ENCODE results near the gene SLC38A9. TPM values are rescaled to one million over a fixed set of nuclear protein-coding genes. Genes with fewer than 3 reads are reported as not detected.
A peak's percentile ranks its signal among the peaks of the same experiment; 100 is the strongest.

The SLC38A9 gene
- total RNA-seq, 1 donor from 2014 or later, result 15.0 TPM

DNA sequence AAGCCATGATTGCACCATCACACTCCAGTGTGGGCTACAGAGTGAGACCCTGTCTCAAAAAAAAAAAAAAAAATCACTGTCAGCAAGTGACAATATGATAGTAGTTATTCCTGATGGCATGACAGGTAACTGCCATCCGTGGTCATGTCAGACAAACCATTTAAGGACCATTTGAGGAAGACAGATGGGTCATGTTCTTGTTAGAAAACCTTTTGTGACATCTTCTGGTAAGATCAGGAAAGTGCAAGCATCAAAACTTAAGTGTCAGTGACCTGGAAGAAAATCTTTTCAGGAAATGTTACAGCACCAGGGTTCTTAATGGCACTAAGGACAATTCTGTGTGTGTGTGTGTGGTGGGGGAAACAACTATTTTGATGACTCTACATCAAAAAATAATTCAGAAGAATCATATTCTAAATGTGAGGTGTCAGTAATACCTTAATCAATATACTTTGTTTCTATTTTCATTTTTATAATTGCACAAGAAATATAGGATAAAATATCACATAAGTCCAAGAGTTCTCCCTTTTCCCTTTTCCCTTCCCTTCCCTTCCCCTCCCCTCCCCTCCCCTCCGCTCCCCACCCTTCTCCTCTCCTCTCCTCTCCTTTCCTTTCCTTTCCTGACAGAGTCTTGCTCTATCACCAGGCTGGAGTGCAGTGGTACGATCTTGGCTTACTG is 17.8 kb downstream of the SLC38A9 start:
- DNase-seq (ENCODE audit: low read depth), result no peak
- no peak overlapping the region for H3K4me3 ChIP-seq (ENCODE audit: low read depth, low read length)
- TF ChIP-seq, protein P1, sequence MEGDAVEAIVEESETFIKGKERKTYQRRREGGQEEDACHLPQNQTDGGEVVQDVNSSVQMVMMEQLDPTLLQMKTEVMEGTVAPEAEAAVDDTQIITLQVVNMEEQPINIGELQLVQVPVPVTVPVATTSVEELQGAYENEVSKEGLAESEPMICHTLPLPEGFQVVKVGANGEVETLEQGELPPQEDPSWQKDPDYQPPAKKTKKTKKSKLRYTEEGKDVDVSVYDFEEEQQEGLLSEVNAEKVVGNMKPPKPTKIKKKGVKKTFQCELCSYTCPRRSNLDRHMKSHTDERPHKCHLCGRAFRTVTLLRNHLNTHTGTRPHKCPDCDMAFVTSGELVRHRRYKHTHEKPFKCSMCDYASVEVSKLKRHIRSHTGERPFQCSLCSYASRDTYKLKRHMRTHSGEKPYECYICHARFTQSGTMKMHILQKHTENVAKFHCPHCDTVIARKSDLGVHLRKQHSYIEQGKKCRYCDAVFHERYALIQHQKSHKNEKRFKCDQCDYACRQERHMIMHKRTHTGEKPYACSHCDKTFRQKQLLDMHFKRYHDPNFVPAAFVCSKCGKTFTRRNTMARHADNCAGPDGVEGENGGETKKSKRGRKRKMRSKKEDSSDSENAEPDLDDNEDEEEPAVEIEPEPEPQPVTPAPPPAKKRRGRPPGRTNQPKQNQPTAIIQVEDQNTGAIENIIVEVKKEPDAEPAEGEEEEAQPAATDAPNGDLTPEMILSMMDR (conservative IDR thresholded peaks at IDR 0.05; ENCODE audit: low read depth, low read length), result peak; percentile 67

DNA sequence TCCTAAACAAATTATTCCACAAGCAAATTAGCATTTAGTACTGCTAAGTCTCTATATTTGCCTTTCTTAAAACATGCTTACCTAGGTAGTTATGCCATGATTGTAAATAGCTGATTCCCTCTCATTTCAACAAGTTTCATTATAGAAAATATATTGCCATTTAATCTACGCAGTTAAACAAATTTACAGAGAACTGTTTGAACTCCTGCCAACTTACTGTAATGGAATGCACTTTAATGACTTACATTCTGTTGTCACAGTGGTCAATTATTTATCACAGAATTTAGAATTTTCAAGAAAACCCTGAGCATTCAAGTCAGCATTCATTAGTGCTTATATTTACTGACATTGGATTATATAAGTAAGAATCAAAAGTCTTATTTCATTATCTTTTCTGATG is 19.6 kb downstream of the SLC38A9 start:
- TF ChIP-seq, protein P1 (conservative IDR thresholded peaks at IDR 0.05; ENCODE audit: low read depth, low read length), result no peak
- H3K4me3 ChIP-seq (ENCODE audit: low read depth, low read length), result no peak overlapping the region
- DNase-seq (ENCODE audit: low read depth), result no peak

DNA sequence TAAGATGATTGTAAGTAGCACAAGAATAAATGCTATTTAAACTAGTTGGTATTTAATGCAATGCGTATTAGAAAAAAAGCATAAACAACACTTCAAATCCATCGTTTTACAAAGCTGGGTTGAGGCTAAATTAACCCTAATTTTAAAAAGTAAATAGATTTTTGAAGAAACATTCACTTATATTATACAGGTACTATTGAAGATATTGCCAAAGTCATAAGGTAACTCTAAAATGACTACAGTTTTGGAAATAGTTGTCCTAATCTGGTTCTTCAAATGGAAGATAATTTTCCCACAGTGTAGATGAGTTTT is 20.1 kb downstream of the SLC38A9 start:
- no peak for DNase-seq (ENCODE audit: low read depth)
- TF ChIP-seq, protein P1 (conservative IDR thresholded peaks at IDR 0.05; ENCODE audit: low read depth, low read length), result no peak
- no peak overlapping the region for H3K4me3 ChIP-seq (ENCODE audit: low read depth, low read length)

DNA sequence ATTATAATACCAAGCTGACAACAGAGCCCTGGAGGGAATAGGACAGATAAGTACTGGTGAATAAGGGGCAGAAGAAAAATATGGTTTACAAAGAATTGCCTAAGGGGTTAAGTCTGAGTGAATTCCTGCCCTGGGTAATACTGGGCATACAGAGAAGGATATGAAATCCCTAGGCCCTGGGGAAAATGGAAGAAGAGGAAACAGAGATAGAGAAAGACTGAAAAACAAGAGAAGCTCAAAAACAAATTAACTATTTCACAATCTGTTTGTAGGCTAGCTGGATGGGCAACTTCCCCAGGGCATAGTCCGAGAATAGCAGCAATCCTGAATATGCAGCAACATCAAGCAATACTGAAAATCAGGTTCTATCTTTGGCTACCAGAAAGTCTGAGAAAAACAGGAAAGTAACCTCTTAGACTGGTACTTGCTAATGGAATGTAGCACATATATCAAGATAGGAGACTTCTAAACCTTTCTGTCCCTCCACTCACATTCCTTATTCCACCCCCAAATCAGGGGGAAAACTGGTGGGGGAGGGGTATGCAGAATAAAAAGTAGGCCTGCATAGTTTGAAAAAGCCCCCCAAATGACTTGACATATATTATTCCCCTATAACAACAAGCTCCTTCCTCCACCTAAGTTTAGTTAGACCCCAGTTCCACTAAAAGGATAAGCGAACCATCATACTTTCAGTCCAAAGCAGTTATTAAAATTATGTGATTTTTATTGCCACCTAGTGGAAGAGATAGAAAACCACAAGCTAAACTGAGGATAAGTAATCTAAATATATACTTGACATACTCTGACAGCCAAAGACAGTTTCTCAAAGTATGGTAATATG is 20.6 kb downstream of the SLC38A9 start:
- H3K4me3 ChIP-seq (ENCODE audit: low read depth, low read length), result no peak overlapping the region
- TF ChIP-seq, protein P1 (conservative IDR thresholded peaks at IDR 0.05; ENCODE audit: low read depth, low read length), result peak; percentile 56
- no peak for DNase-seq (ENCODE audit: low read depth)

DNA sequence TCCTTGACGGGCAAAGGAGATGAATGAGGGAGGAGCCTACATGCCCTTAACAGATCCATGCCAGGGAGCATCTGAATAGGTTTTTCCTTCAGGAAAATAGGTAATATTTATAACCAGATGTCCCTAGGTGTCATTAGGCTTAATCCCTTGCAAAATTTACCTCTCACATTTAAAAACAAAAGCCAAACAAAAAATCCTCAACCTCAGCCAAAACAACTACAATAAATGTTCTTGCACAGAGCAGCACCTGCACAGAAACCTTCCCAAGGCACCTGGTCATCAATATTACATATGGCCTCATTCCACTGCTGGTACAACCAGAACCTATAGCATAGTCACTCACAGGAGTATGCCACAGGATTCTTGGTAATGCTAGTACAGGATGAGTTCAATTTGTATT is 30.1 kb downstream of the SLC38A9 start:
- TF ChIP-seq, protein P1 (conservative IDR thresholded peaks at IDR 0.05; ENCODE audit: low read depth, low read length), result no peak
- H3K4me3 ChIP-seq (ENCODE audit: low read depth, low read length), result no peak overlapping the region
- DNase-seq (ENCODE audit: low read depth), result no peak

DNA sequence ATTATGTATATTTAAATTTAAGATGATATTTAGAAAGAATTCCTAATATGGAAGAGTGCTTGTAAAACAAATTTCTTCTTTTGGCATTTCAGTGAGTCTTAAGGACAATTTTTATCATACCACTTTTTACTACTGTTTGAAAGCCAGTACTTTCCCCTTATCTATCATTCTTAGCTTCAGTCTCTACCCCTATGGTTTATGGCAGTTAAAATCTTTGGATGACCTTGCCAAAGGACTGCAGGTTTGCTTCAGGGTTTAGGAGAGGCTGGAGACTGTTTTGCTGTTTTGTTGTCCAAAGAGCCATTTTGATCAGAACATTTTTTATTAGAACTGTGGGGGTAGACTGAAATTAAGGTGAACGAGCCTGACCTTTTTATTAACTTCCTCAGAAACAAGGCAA is 30.8 kb downstream of the SLC38A9 start:
- TF ChIP-seq, protein P1 (conservative IDR thresholded peaks at IDR 0.05; ENCODE audit: low read depth, low read length), result no peak
- H3K4me3 ChIP-seq (ENCODE audit: low read depth, low read length), result no peak overlapping the region
- DNase-seq (ENCODE audit: low read depth), result no peak

All from epithelial cell of proximal tubule (primary cell).